PC-9 (cell line): ENCODE results near the gene BICDL2. TPM values are rescaled to one million over a fixed set of nuclear protein-coding genes. Genes with fewer than 3 reads are reported as not detected.

ENCODE experiments used
- BruUV-seq: library from RNA; stranded (reverse); fragments of 400-500 nt; replicated peaks from 2 replicates; lab custom pipeline; 2021; lab: Mats Ljungman, UMichigan
- CTCF ChIA-PET: fragments of 300-600 bp; sonication (Branson Sonifier 250); formaldehyde crosslinking; loops from one replicate; lab custom pipeline; 2022; ENCODE audit warnings: antibody characterized with exemption; lab: Charles Lee
- POLR2A ChIA-PET: fragments of 300-600 bp; sonication (Branson Sonifier 250); formaldehyde crosslinking; loops from one replicate; lab custom pipeline; 2022; ENCODE audit warnings: antibody characterized with exemption; ENCODE audit not compliant: unreplicated experiment; lab: Charles Lee
- DNase-seq, 2 experiments: peaks; one replicate each; pipeline versions ENCODE4 v3.0.0 to v3.0.0-alpha.2; 2015 to 2022; ENCODE audit warnings: mixed read lengths in 1 of 2
- H2AFZ ChIP-seq: fragments of 200-600 bp; sonication (generic); 2 replicates; pipeline ENCODE4 v1.8.1; 2017; ENCODE audit warnings: antibody characterized with exemption
- H3F3A ChIP-seq: fragments of 200-600 bp; sonication (generic); 2 replicates; pipeline ENCODE4 v1.8.1; 2017; ENCODE audit warnings: antibody characterized with exemption, mild to moderate bottlenecking, low read depth; ENCODE audit not compliant: insufficient read depth
- H3K27ac ChIP-seq: fragments of 200-600 bp; sonication (generic); 2 replicates; pipeline ENCODE4 v1.6.1; 2016; ENCODE audit warnings: mixed run types
- H3K27me3 ChIP-seq: fragments of 200-600 bp; sonication (generic); 2 replicates; pipeline ENCODE4 v1.6.1; 2016; ENCODE audit warnings: low read depth, mixed run types; ENCODE audit not compliant: insufficient read depth
- H3K36me3 ChIP-seq: fragments of 200-600 bp; sonication (generic); 2 replicates; pipeline ENCODE4 v1.6.1; 2016; ENCODE audit warnings: low read depth, mixed run types
- H3K4me1 ChIP-seq: fragments of 200-600 bp; sonication (generic); replicated peaks from 2 replicates; pipeline ENCODE4 v1.6.1; 2016; ENCODE audit warnings: mixed run types; ENCODE audit not compliant: insufficient read depth
- H3K4me2 ChIP-seq: fragments of 200-600 bp; sonication (generic); 2 replicates; pipeline ENCODE4 v1.6.1; 2017; ENCODE audit warnings: mixed run types
- H3K4me3 ChIP-seq: fragments of 200-600 bp; sonication (generic); 2 replicates; pipeline ENCODE4 v1.6.1; 2016; ENCODE audit warnings: mixed run types
- H3K79me2 ChIP-seq: fragments of 200-600 bp; sonication (generic); 2 replicates; pipeline ENCODE4 v1.6.1; 2017; ENCODE audit warnings: low read depth, mixed run types
- H3K9me2 ChIP-seq: fragments of 200-600 bp; sonication (generic); 2 replicates; pipeline ENCODE4 v1.8.1; 2017; ENCODE audit warnings: mild to moderate bottlenecking; ENCODE audit not compliant: insufficient read depth
- H3K9me3 ChIP-seq: fragments of 200-600 bp; sonication (generic); 2 replicates; pipeline ENCODE4 v1.8.1; 2016; ENCODE audit warnings: low read depth; ENCODE audit not compliant: insufficient read depth
- H4K20me1 ChIP-seq: fragments of 200-600 bp; sonication (generic); 2 replicates; pipeline ENCODE4 v1.8.1; 2017; ENCODE audit not compliant: insufficient read depth
- CTCF ChIP-seq: fragments of 200-600 bp; sonication (generic); conservative IDR thresholded peaks from 2 replicates; pipeline ENCODE4 v1.6.1; 2017; ENCODE audit warnings: mixed run types, antibody characterized with exemption, mild to moderate bottlenecking, moderate library complexity
- EZH2 ChIP-seq: fragments of 200-600 bp; sonication (generic); IDR thresholded peaks from 2 replicates; pipeline ENCODE4 v1.8.0; 2017; ENCODE audit warnings: antibody characterized with exemption, low read depth
- intact Hi-C: fragments of 100-400 bp; cut with micrococcal nuclease; formaldehyde crosslinking; loops from one replicate; pipeline ENCODE4 v1.10.0; 2022; ENCODE audit not compliant: unreplicated experiment
- total RNA-seq: library from RNA; stranded (reverse); gene quantifications from 2 replicates; pipeline ENCODE4 v1.2.3, GENCODE V29; 2021

Gene BICDL2
- total RNA-seq, 1 experiment from 2014 or later = 57.9 TPM

GRCh38 chr16:2980227-2981176 lies 56.2 kb downstream of the BICDL2 start, which contains the start of gene PKMYT1:
PKMYT1 (minus strand) TSS chr16:2980446; CDS start chr16:2979657, 789 bp downstream.
- H3K9me2 ChIP-seq = no peaks in the 10 kb centered on the region
- ChIA-PET CTCF (interaction anchor here (0.6 kb wide), 1 partner anchor 44 kb away, joined by 9 read pairs; no protein-coding TSS in a partner anchor), POLR2A (interaction anchor here (0.6 to 1.0 kb wide), 3 partner anchors 8 to 101 kb away, joined by 3 to 7 read pairs (median 5); no protein-coding TSS in a partner anchor)
- peaks cover 28% of the 10 kb centered on the region; the same call in 1 of the 2 replicates for H3F3A ChIP-seq
- peak within 1 kb of the TSS; percentile 86 for H3K4me2 ChIP-seq
- TSS peak; percentile 75 for BruUV-seq
- peak within 1 kb of the TSS; percentile 98 for H2AFZ ChIP-seq
- DNase-seq = peak; percentile 63 to 98
- peaks cover 22% of the 10 kb centered on the region for H3K4me1 ChIP-seq
- no peaks in the 10 kb centered on the region; the same call in 1 of the 2 replicates for H4K20me1 ChIP-seq
- intact Hi-C loops = loop anchor here (2.0 kb wide), 1 partner anchor 42 kb away; the partner anchor contains the start of gene HCFC1R1
- TF ChIP-seq EZH2 (no peak), CTCF (no peak)
- peak within 1 kb of the TSS; percentile 80 for H3K4me3 ChIP-seq
- no peaks in the 10 kb centered on the region for H3K9me3 ChIP-seq
- H3K36me3 ChIP-seq = no peaks in the 10 kb centered on the region
- H3K79me2 ChIP-seq = peaks cover 10% of the 10 kb centered on the region
- no peaks in the 10 kb centered on the region for H3K27me3 ChIP-seq
- H3K27ac ChIP-seq = peak within 1 kb of the TSS; percentile 36; the same call in 1 of the 2 replicates

- DNase-seq = peak in 1 of 2 experiments; percentile 62
- no peaks in the 10 kb centered on the region for H3K27me3 ChIP-seq
- H3K9me3 ChIP-seq = no peaks in the 10 kb centered on the region
- H3K4me2 ChIP-seq = peak overlapping the region; percentile 86
- CTCF ChIA-PET = no interaction called here
- H3K79me2 ChIP-seq = peaks cover 10% of the 10 kb centered on the region
- TSS peak; percentile 30 for BruUV-seq
- peaks cover 21% of the 10 kb centered on the region; the same call in 1 of the 2 replicates for H3F3A ChIP-seq
- H3K4me1 ChIP-seq = peaks cover 22% of the 10 kb centered on the region
- no peaks in the 10 kb centered on the region; the same call in 1 of the 2 replicates for H4K20me1 ChIP-seq
- no peaks in the 10 kb centered on the region for H3K36me3 ChIP-seq
- peak overlapping the region; percentile 80 for H2AFZ ChIP-seq
- H3K9me2 ChIP-seq = no peaks in the 10 kb centered on the region
- H3K4me3 ChIP-seq = peak overlapping the region; percentile 80
- POLR2A ChIA-PET = no interaction called here
- intact Hi-C loops = loop anchor here (2.0 kb wide), 1 partner anchor 43 kb away; the partner anchor contains the start of gene HCFC1R1
- TF ChIP-seq EZH2 = no peak
- H3K27ac ChIP-seq = no peak overlapping the region
These were observed 57.0 kb downstream of the BICDL2 start for GRCh38 chr16:2979669-2980226.

Other genes starting within 250 kb of the BICDL2 start
- gene PRSS33, start 249.4 kb downstream of the BICDL2 start, total RNA-seq = 0.23 and 0.33 TPM in 2 replicates
- gene PRSS41, start 238.5 kb downstream of the BICDL2 start, total RNA-seq = not detected in 2 replicates
- gene PRSS21, start 219.7 kb downstream of the BICDL2 start, total RNA-seq = 61.2 and 77.4 TPM in 2 replicates
- 19.9 and 23.4 TPM in 2 replicates for gene ZG16B, start 206.6 kb downstream of the BICDL2 start, total RNA-seq
- gene PRSS22, start 178.8 kb downstream of the BICDL2 start, total RNA-seq = 98.2 and 99.7 TPM in 2 replicates
- 41.5 and 50.1 TPM in 2 replicates for gene FLYWCH2, start 153.7 kb downstream of the BICDL2 start, total RNA-seq
- 79.9 and 84.8 TPM in 2 replicates for gene FLYWCH1, start 125.0 kb downstream of the BICDL2 start, total RNA-seq
- gene KREMEN2, start 72.7 kb downstream of the BICDL2 start, total RNA-seq = 8.4 and 16.2 TPM in 2 replicates
- gene PAQR4, start 67.6 kb downstream of the BICDL2 start, total RNA-seq = 33.6 and 40.7 TPM in 2 replicates
- 105 and 112 TPM in 2 replicates for gene PKMYT1, start 56.5 kb downstream of the BICDL2 start, total RNA-seq
- 14.3 and 16.4 TPM in 2 replicates for gene CLDN9, start 24.0 kb downstream of the BICDL2 start, total RNA-seq
- gene CLDN6, start 18.8 kb downstream of the BICDL2 start, total RNA-seq = 0.26 and 0.38 TPM in 2 replicates
- gene TNFRSF12A, start 16.6 kb downstream of the BICDL2 start, total RNA-seq = 226 and 242 TPM in 2 replicates
- 118 and 186 TPM in 2 replicates for gene HCFC1R1, start 13.0 kb downstream of the BICDL2 start, total RNA-seq
- 69.9 and 109 TPM in 2 replicates for gene THOC6, start 12.9 kb downstream of the BICDL2 start, total RNA-seq
- 0.28 and 0.83 TPM in 2 replicates for gene MMP25, start 9.6 kb upstream of the BICDL2 start, total RNA-seq
- gene IL32, start 28.7 kb upstream of the BICDL2 start, total RNA-seq = 1.5 and 2.2 TPM in 2 replicates
- gene ZSCAN10, start 62.4 kb upstream of the BICDL2 start, total RNA-seq = 0.23 TPM in 1 of 2 replicates, not detected in the other
- 17.4 and 18.0 TPM in 2 replicates for gene ZNF205, start 75.6 kb upstream of the BICDL2 start, total RNA-seq
- gene ZNF213, start 98.1 kb upstream of the BICDL2 start, total RNA-seq = 15.9 and 17.7 TPM in 2 replicates
- gene OR1F1, start 151.3 kb upstream of the BICDL2 start, total RNA-seq = 1.2 and 1.4 TPM in 2 replicates
- gene ZNF200, start 198.2 kb upstream of the BICDL2 start, total RNA-seq = 12.1 and 13.2 TPM in 2 replicates
- not detected in 2 replicates for gene MEFV, start 219.7 kb upstream of the BICDL2 start, total RNA-seq
- 36.8 and 49.8 TPM in 2 replicates for gene ZNF263, start 246.5 kb upstream of the BICDL2 start, total RNA-seq